Measurements from ENCODE around the gene CYRIA. TPM values are rescaled to one million over a fixed set of nuclear protein-coding genes. Genes with fewer than 3 reads are reported as not detected.

Gene CYRIA
- total RNA-seq, 1 donor from 2014 or later, result 19.3 TPM

- Mint-ChIP-seq H3K4me1 (ENCODE audit: low read depth, unreplicated experiment) (no peaks in the 10 kb centered on the region), H3K36me3 (ENCODE audit: unreplicated experiment) (no peaks in the 10 kb centered on the region), H3K27me3 (ENCODE audit: unreplicated experiment) (no peaks in the 10 kb centered on the region), H3K4me3 (ENCODE audit: unreplicated experiment) (no peak overlapping the region), H3K9me3 (ENCODE audit: unreplicated experiment) (peaks cover 2% of the 10 kb centered on the region), H3K27ac (ENCODE audit: unreplicated experiment) (no peak overlapping the region)
- DNase-seq, result no peak
- TF ChIP-seq, protein P1, sequence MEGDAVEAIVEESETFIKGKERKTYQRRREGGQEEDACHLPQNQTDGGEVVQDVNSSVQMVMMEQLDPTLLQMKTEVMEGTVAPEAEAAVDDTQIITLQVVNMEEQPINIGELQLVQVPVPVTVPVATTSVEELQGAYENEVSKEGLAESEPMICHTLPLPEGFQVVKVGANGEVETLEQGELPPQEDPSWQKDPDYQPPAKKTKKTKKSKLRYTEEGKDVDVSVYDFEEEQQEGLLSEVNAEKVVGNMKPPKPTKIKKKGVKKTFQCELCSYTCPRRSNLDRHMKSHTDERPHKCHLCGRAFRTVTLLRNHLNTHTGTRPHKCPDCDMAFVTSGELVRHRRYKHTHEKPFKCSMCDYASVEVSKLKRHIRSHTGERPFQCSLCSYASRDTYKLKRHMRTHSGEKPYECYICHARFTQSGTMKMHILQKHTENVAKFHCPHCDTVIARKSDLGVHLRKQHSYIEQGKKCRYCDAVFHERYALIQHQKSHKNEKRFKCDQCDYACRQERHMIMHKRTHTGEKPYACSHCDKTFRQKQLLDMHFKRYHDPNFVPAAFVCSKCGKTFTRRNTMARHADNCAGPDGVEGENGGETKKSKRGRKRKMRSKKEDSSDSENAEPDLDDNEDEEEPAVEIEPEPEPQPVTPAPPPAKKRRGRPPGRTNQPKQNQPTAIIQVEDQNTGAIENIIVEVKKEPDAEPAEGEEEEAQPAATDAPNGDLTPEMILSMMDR (IDR thresholded peaks at IDR 0.05; ENCODE audit: partially characterized antibody, unreplicated experiment), result no peak
Observed at GRCh38 chr2:16700551-16701259, 35.1 kb upstream of the CYRIA start.

DNA sequence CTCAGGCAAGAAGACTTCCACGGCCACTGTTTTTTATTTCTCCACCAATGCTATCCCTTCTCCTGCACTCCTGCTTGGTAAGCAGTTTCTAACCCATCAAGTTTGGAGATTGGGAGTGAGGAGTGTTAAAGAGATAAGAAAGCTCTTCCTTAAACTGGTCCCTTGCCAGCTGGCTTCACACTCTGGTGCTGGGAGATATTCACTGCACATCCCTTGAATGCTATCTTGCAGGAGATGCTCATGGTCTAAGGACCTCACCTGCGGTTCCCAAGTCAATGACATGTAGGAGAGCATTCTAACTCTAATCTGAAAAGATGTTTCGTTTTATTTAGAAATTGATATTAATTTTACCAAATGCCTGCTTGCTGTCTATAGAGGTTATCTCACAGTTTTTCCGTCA, 28.2 kb upstream of the CYRIA start:
- TF ChIP-seq, protein P1 (IDR thresholded peaks at IDR 0.05; ENCODE audit: partially characterized antibody, unreplicated experiment), result no peak
- no peaks in the 10 kb centered on the region for H3K36me3 Mint-ChIP-seq (ENCODE audit: unreplicated experiment)
- H3K9me3 Mint-ChIP-seq (ENCODE audit: unreplicated experiment), result no peaks in the 10 kb centered on the region
- DNase-seq, result no peak
- no peak overlapping the region for H3K4me3 Mint-ChIP-seq (ENCODE audit: unreplicated experiment)
- H3K27me3 Mint-ChIP-seq (ENCODE audit: unreplicated experiment), result peaks cover 2% of the 10 kb centered on the region
- no peak overlapping the region for H3K27ac Mint-ChIP-seq (ENCODE audit: unreplicated experiment)
- no peaks in the 10 kb centered on the region for H3K4me1 Mint-ChIP-seq (ENCODE audit: low read depth, unreplicated experiment)

DNA sequence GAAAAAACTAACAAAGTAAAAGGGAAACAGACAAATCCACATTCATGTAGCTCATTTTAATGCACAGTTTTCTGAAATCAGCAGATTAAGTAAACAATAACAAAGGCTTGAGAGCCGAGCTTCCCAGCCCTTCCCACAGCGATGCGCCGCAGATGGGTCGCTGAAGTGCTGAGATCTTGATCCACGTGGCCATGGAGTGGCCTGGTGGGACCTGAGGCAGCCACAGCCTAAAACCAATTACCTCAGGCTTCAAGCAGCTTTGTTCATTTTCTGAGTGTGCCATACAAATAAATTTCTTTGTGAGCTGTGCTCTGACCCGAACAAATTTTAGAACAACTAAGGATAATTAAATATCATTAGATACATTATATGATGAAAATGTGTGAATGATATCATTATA, 25.6 kb upstream of the CYRIA start:
- DNase-seq, result peak; percentile 40
- H3K27ac Mint-ChIP-seq (ENCODE audit: unreplicated experiment), result no peak overlapping the region
- TF ChIP-seq, protein P1 (IDR thresholded peaks at IDR 0.05; ENCODE audit: partially characterized antibody, unreplicated experiment), result no peak

GRCh38 chr2:16687955-16688354, 22.3 kb upstream of the CYRIA start:
- TF ChIP-seq, protein P1 (IDR thresholded peaks at IDR 0.05; ENCODE audit: partially characterized antibody, unreplicated experiment), result no peak
- no peak overlapping the region for H3K4me3 Mint-ChIP-seq (ENCODE audit: unreplicated experiment)
- no peak overlapping the region for H3K27ac Mint-ChIP-seq (ENCODE audit: unreplicated experiment)
- H3K9me3 Mint-ChIP-seq (ENCODE audit: unreplicated experiment), result no peaks in the 10 kb centered on the region
- H3K27me3 Mint-ChIP-seq (ENCODE audit: unreplicated experiment), result peaks cover 2% of the 10 kb centered on the region
- DNase-seq, result no peak
- H3K36me3 Mint-ChIP-seq (ENCODE audit: unreplicated experiment), result no peaks in the 10 kb centered on the region
- no peaks in the 10 kb centered on the region for H3K4me1 Mint-ChIP-seq (ENCODE audit: low read depth, unreplicated experiment)

More for the DNA sequence above, 25.6 kb upstream of the CYRIA start:
- peaks cover 2% of the 10 kb centered on the region for H3K27me3 Mint-ChIP-seq (ENCODE audit: unreplicated experiment)
- no peak overlapping the region for H3K4me3 Mint-ChIP-seq (ENCODE audit: unreplicated experiment)
- no peaks in the 10 kb centered on the region for H3K9me3 Mint-ChIP-seq (ENCODE audit: unreplicated experiment)
- no peaks in the 10 kb centered on the region for H3K36me3 Mint-ChIP-seq (ENCODE audit: unreplicated experiment)
- H3K4me1 Mint-ChIP-seq (ENCODE audit: low read depth, unreplicated experiment), result no peaks in the 10 kb centered on the region

GRCh38 chr2:16687222-16687621, 21.6 kb upstream of the CYRIA start:
- H3K27me3 Mint-ChIP-seq (ENCODE audit: unreplicated experiment), result peaks cover 4% of the 10 kb centered on the region
- DNase-seq, result no peak

More at GRCh38 chr2:16687222-16687621, 21.6 kb upstream of the CYRIA start:
- Mint-ChIP-seq H3K4me1 (ENCODE audit: low read depth, unreplicated experiment) (no peaks in the 10 kb centered on the region), H3K27ac (ENCODE audit: unreplicated experiment) (no peak overlapping the region), H3K4me3 (ENCODE audit: unreplicated experiment) (no peak overlapping the region), H3K9me3 (ENCODE audit: unreplicated experiment) (no peaks in the 10 kb centered on the region), H3K36me3 (ENCODE audit: unreplicated experiment) (peaks cover 5% of the 10 kb centered on the region)
- TF ChIP-seq, protein P1 (IDR thresholded peaks at IDR 0.05; ENCODE audit: partially characterized antibody, unreplicated experiment), result no peak
